Measurements from ENCODE around the gene ABHD16A.

GRCh38 chr6:31701666-31702404 is 1.3 kb downstream of the ABHD16A start:
- TF ChIP-seq POLR2A (IDR thresholded peaks at IDR 0.05; ENCODE audit: low read length) (no peak), CTCF (IDR thresholded peaks at IDR 0.05) (no peak), SMC3 (IDR thresholded peaks at IDR 0.05) (no peak), RFX5 (IDR thresholded peaks at IDR 0.05) (no peak), EP300 (IDR thresholded peaks at IDR 0.05) (no peak), KDM1A (IDR thresholded peaks at IDR 0.05; ENCODE audit: low read depth) (no peak), RCOR1 (IDR thresholded peaks at IDR 0.05; ENCODE audit: low read depth, low read length) (no peak), CBX2 (IDR thresholded peaks at IDR 0.05; ENCODE audit: borderline replicate concordance, low read depth) (no peak), CHD4 (IDR thresholded peaks at IDR 0.05; ENCODE audit: borderline replicate concordance) (no peak), GATA3 (IDR thresholded peaks at IDR 0.05; ENCODE audit: borderline replicate concordance) (no peak), EHMT2 (IDR thresholded peaks at IDR 0.05; ENCODE audit: low read depth) (no peak)
- TF ChIP-seq, protein P1, sequence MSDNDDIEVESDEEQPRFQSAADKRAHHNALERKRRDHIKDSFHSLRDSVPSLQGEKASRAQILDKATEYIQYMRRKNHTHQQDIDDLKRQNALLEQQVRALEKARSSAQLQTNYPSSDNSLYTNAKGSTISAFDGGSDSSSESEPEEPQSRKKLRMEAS (IDR thresholded peaks at IDR 0.05): no peak
- TF ChIP-seq, protein P2, sequence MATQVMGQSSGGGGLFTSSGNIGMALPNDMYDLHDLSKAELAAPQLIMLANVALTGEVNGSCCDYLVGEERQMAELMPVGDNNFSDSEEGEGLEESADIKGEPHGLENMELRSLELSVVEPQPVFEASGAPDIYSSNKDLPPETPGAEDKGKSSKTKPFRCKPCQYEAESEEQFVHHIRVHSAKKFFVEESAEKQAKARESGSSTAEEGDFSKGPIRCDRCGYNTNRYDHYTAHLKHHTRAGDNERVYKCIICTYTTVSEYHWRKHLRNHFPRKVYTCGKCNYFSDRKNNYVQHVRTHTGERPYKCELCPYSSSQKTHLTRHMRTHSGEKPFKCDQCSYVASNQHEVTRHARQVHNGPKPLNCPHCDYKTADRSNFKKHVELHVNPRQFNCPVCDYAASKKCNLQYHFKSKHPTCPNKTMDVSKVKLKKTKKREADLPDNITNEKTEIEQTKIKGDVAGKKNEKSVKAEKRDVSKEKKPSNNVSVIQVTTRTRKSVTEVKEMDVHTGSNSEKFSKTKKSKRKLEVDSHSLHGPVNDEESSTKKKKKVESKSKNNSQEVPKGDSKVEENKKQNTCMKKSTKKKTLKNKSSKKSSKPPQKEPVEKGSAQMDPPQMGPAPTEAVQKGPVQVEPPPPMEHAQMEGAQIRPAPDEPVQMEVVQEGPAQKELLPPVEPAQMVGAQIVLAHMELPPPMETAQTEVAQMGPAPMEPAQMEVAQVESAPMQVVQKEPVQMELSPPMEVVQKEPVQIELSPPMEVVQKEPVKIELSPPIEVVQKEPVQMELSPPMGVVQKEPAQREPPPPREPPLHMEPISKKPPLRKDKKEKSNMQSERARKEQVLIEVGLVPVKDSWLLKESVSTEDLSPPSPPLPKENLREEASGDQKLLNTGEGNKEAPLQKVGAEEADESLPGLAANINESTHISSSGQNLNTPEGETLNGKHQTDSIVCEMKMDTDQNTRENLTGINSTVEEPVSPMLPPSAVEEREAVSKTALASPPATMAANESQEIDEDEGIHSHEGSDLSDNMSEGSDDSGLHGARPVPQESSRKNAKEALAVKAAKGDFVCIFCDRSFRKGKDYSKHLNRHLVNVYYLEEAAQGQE (IDR thresholded peaks at IDR 0.05): no peak

Data from A549 (cell line).